ENCODE data around the gene C5orf15. TPM values are rescaled to one million over a fixed set of nuclear protein-coding genes. Genes with fewer than 3 reads are reported as not detected.

C5orf15 gene
- total RNA-seq, 3 donors from 2014 or later = 40.6 to 68.9 (median 41.0) TPM

GRCh38 chr5:133969654-133970324 lies 1.4 kb upstream of the C5orf15 start:
- H3K36me3 ChIP-seq = peaks cover 3% of the 10 kb centered on the region
- no peak overlapping the region for H3K4me3 ChIP-seq
- H3K4me1 ChIP-seq = no peaks in the 10 kb centered on the region
- H3K27ac ChIP-seq = peak overlapping the region in 1 of 2 donors; percentile 94
- H3K9me3 ChIP-seq = no peaks in the 10 kb centered on the region
- DNase-seq (ENCODE audit: low spot score in 2 of 2) = no peak
- intact Hi-C loops (cut with DNase I; ENCODE audit: low total_unique reads) = no loop called here
- TF ChIP-seq, protein P1, sequence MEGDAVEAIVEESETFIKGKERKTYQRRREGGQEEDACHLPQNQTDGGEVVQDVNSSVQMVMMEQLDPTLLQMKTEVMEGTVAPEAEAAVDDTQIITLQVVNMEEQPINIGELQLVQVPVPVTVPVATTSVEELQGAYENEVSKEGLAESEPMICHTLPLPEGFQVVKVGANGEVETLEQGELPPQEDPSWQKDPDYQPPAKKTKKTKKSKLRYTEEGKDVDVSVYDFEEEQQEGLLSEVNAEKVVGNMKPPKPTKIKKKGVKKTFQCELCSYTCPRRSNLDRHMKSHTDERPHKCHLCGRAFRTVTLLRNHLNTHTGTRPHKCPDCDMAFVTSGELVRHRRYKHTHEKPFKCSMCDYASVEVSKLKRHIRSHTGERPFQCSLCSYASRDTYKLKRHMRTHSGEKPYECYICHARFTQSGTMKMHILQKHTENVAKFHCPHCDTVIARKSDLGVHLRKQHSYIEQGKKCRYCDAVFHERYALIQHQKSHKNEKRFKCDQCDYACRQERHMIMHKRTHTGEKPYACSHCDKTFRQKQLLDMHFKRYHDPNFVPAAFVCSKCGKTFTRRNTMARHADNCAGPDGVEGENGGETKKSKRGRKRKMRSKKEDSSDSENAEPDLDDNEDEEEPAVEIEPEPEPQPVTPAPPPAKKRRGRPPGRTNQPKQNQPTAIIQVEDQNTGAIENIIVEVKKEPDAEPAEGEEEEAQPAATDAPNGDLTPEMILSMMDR (IDR thresholded peaks at IDR 0.05) = no peak
- TF ChIP-seq POLR2A (IDR thresholded peaks at IDR 0.05) = no peak
- no peak for TF ChIP-seq POLR2AphosphoS5 (IDR thresholded peaks at IDR 0.05)
- H3K27me3 ChIP-seq = no peaks in the 10 kb centered on the region

DNA sequence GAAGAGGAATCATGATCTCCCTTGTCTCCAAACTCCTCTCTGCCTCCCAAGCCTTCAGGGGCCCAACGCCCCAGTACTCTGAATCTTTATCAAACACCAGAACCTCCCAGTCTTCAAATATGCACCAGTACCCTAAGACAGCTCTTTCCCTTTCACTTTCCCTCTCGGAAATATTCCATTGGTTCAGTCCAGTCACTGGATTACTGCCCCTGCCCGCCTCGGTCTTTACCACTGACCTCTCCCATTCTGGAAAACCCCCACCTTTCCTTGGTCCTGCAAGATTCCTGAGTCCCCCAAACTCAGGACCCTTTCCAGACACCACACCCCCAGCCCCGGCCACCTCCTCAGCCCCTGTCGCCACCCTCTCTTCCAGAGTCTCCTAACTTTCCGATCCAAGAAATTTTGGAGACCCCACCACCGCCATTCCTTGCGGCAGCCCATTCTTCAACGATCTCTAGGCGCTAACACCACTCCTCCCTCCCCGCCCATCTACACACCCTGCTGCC lies 674 bp downstream of the C5orf15 start:
- no peak for DNase-seq (ENCODE audit: low spot score in 2 of 2)
- Histone ChIP-seq H3K27ac (peak overlapping the region; percentile 94 to 98), H3K4me3 (peak overlapping the region; percentile 69 to 95 (median 73)), H3K36me3 (no peaks in the 10 kb centered on the region), H3K4me1 (no peaks in the 10 kb centered on the region), H3K9me3 (no peaks in the 10 kb centered on the region), H3K27me3 (no peaks in the 10 kb centered on the region)
- intact Hi-C loops (cut with DNase I; ENCODE audit: low total_unique reads) = no loop called here
- TF ChIP-seq POLR2AphosphoS5 (IDR thresholded peaks at IDR 0.05) (no peak), POLR2A (IDR thresholded peaks at IDR 0.05) (no peak)
- TF ChIP-seq, protein P1 (IDR thresholded peaks at IDR 0.05) = no peak

GRCh38 chr5:133967124-133967523 lies 1.3 kb downstream of the C5orf15 start:
- no peak for TF ChIP-seq POLR2AphosphoS5 (IDR thresholded peaks at IDR 0.05)
- TF ChIP-seq POLR2A (IDR thresholded peaks at IDR 0.05) = no peak
- TF ChIP-seq, protein P1 (IDR thresholded peaks at IDR 0.05) = no peak
- no peaks in the 10 kb centered on the region for H3K27me3 ChIP-seq
- no peaks in the 10 kb centered on the region for H3K4me1 ChIP-seq
- peak overlapping the region in 2 of 3 donors; percentile 73 to 95 for H3K4me3 ChIP-seq
- no peak for DNase-seq (ENCODE audit: low spot score in 2 of 2)
- H3K27ac ChIP-seq = peak overlapping the region; percentile 94 to 98
- no peaks in the 10 kb centered on the region for H3K9me3 ChIP-seq
- intact Hi-C loops (cut with DNase I; ENCODE audit: low total_unique reads) = no loop called here
- no peaks in the 10 kb centered on the region for H3K36me3 ChIP-seq

- Histone ChIP-seq H3K36me3 (no peaks in the 10 kb centered on the region), H3K9me3 (no peaks in the 10 kb centered on the region), H3K4me1 (no peaks in the 10 kb centered on the region), H3K4me3 (no peak overlapping the region), H3K27me3 (no peaks in the 10 kb centered on the region), H3K27ac (no peak overlapping the region)
- intact Hi-C loops (cut with DNase I; ENCODE audit: low total_unique reads) = no loop called here
- TF ChIP-seq POLR2A (IDR thresholded peaks at IDR 0.05) (no peak), POLR2AphosphoS5 (IDR thresholded peaks at IDR 0.05) (no peak)
- no peak for DNase-seq (ENCODE audit: low spot score in 2 of 2)
These were observed 2.3 kb downstream of the C5orf15 start for GRCh38 chr5:133966090-133966489.

- H3K4me1 ChIP-seq = no peaks in the 10 kb centered on the region
- H3K27me3 ChIP-seq = no peaks in the 10 kb centered on the region
- DNase-seq (ENCODE audit: low spot score in 2 of 2) = no peak
- no peaks in the 10 kb centered on the region for H3K36me3 ChIP-seq
- intact Hi-C loops (cut with DNase I; ENCODE audit: low total_unique reads) = no loop called here
- no peak for TF ChIP-seq POLR2A (IDR thresholded peaks at IDR 0.05)
- H3K9me3 ChIP-seq = no peaks in the 10 kb centered on the region
- no peak overlapping the region for H3K27ac ChIP-seq
- no peak overlapping the region for H3K4me3 ChIP-seq
These were observed 4.8 kb downstream of the C5orf15 start for GRCh38 chr5:133963493-133964128.

DNA sequence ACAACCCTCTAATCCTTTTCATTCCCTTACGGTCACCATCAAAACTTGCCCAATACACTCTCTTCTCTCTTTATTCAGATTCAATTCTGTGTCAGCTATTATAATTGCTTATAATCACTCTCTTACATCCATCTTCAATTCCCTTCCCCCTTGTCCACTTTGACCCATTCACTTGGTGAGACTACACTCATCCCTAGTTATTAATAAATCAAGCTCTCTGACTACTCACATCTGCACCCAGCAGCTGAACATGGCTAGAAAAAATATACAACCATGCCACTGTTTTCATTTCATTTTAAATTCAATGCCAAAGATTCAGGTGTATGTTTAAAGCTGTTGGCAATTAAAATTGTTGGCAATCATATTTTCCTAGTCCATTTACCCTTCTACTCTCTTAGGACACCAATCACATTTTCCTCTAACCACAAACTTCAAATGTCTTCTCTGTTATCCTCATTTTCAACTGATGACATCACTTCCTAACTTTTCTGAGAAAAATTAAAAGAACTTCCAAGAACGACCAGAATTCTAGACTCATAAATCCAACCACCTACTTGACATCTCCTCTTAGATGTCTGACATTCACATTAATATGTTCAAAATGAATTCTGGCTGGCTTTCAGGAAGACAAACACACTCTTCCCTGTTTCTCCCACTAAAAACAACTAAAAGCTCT lies 5.5 kb downstream of the C5orf15 start:
- intact Hi-C loops (cut with DNase I; ENCODE audit: low total_unique reads) = no loop called here
- H3K4me3 ChIP-seq = no peak overlapping the region
- no peaks in the 10 kb centered on the region for H3K36me3 ChIP-seq
- H3K4me1 ChIP-seq = no peaks in the 10 kb centered on the region
- TF ChIP-seq POLR2A (IDR thresholded peaks at IDR 0.05) = no peak
- TF ChIP-seq POLR2AphosphoS5 (IDR thresholded peaks at IDR 0.05) = no peak
- TF ChIP-seq, protein P1 (IDR thresholded peaks at IDR 0.05) = no peak
- H3K27me3 ChIP-seq = no peaks in the 10 kb centered on the region
- DNase-seq (ENCODE audit: low spot score in 2 of 2) = no peak
- H3K27ac ChIP-seq = no peak overlapping the region
- no peaks in the 10 kb centered on the region for H3K9me3 ChIP-seq
